HEK293 (cell line): ENCODE measurements around the gene OR2Y1.
A peak's percentile ranks its signal among the peaks of the same experiment; 100 is the strongest.
"Not testable (repeated sequence)": the region's sequence is repeated elsewhere in the genome, so short reads cannot be mapped to it uniquely, and the experiment has no call there.

Experiments
- CTCF ChIA-PET: fragments of 350-600 bp; formaldehyde crosslinking; extraction: SDS; loops from one replicate; lab custom pipeline; 2021; ENCODE audit warnings: antibody characterized with exemption; lab: Yijun Ruan, JAX
- POLR2A ChIA-PET: fragments of 300-600 bp; formaldehyde crosslinking; extraction: SDS; loops from one replicate; lab custom pipeline; 2020; ENCODE audit warnings: antibody characterized with exemption, inconsistent platforms; lab: Yijun Ruan, JAX
- H3K27ac ChIP-seq: fragments of 200-500 bp; sonication (Bioruptor generic); 2 replicates; pipeline ENCODE4 v1.5.1; 2014; ENCODE audit warnings: low read depth, low read length, control low read depth, inconsistent platforms; ENCODE audit errors: extremely low read depth
- H3K36me3 ChIP-seq, 2 experiments: fragments of 200-500 bp in 1 of 2; sonication (Bioruptor generic) in 1 of 2; 1 replicate in 1 of 2; 2 replicates in 1 of 2; pipeline ENCODE4 v1.5.1; 2014 to 2017; ENCODE audit warnings: inconsistent platforms in 2 of 2, low read length in 2 of 2; ENCODE audit not compliant: control insufficient read depth in 2 of 2, insufficient read depth in 1 of 2
- H3K4me1 ChIP-seq: fragments of 200-500 bp; sonication (Bioruptor generic); 2 replicates; pipeline ENCODE4 v1.5.1; 2014; ENCODE audit warnings: mild to moderate bottlenecking, low read length, inconsistent platforms; ENCODE audit not compliant: control insufficient read depth, insufficient read depth
- H3K4me3 ChIP-seq: 2 replicates; pipeline ENCODE4 v1.5.1; 2011; ENCODE audit warnings: low read depth, mild to moderate bottlenecking, control low read depth, low read length, moderate library complexity
- H3K9me3 ChIP-seq: fragments of 200-500 bp; sonication (Bioruptor generic); 2 replicates; pipeline ENCODE4 v1.5.1; 2014; ENCODE audit warnings: low read depth, low read length, inconsistent platforms; ENCODE audit not compliant: control insufficient read depth, insufficient read depth
- EGR2 ChIP-seq: fragments of 450-650 bp; formaldehyde crosslinking; IDR thresholded peaks from 2 replicates; pipeline ENCODE4 v1.5.1; 2016; ENCODE audit warnings: low read depth, missing biosample characterization, missing genetic modification characterization
- HOXA7 ChIP-seq: sonication (generic); formaldehyde crosslinking; IDR thresholded peaks from 2 replicates; pipeline ENCODE4 v1.8.1; 2022; ENCODE audit warnings: missing genetic modification reagents, borderline replicate concordance
- MZF1 ChIP-seq: fragments of 450-650 bp; formaldehyde crosslinking; IDR thresholded peaks from 2 replicates; pipeline ENCODE4 v1.5.1; 2017; ENCODE audit warnings: missing biosample characterization, missing genetic modification characterization, borderline replicate concordance
- ZEB2 ChIP-seq: fragments of 450-650 bp; formaldehyde crosslinking; IDR thresholded peaks from 2 replicates; pipeline ENCODE4 v1.5.1; 2016; ENCODE audit warnings: missing biosample characterization, missing genetic modification characterization
- ZFHX2 ChIP-seq: fragments of 450-650 bp; formaldehyde crosslinking; conservative IDR thresholded peaks from 2 replicates; pipeline ENCODE4 v1.5.1; 2016; ENCODE audit warnings: missing biosample characterization, missing genetic modification characterization
- ZNF138 ChIP-seq: fragments of 450-650 bp; formaldehyde crosslinking; IDR thresholded peaks from 2 replicates; pipeline ENCODE4 v1.5.1; 2016; ENCODE audit warnings: missing biosample characterization, missing genetic modification characterization, borderline replicate concordance
- ZNF202 ChIP-seq: fragments of 450-650 bp; formaldehyde crosslinking; IDR thresholded peaks from 2 replicates; pipeline ENCODE4 v1.5.1; 2016; ENCODE audit warnings: missing biosample characterization, missing genetic modification characterization, borderline replicate concordance
- ZNF223 ChIP-seq: fragments of 450-650 bp; formaldehyde crosslinking; IDR thresholded peaks from 2 replicates; pipeline ENCODE4 v1.5.1; 2016; ENCODE audit warnings: missing biosample characterization, missing genetic modification characterization
- ZNF266 ChIP-seq: fragments of 450-650 bp; formaldehyde crosslinking; IDR thresholded peaks from 2 replicates; pipeline ENCODE4 v1.5.1; 2016; ENCODE audit warnings: missing biosample characterization, missing genetic modification characterization, low read depth
- ZNF274 ChIP-seq, 2 experiments: fragments of 200-500 bp in 1 of 2; fragments of 450-650 bp in 1 of 2; sonication (Bioruptor generic) in 1 of 2; formaldehyde crosslinking in 1 of 2; IDR thresholded peaks; 2 replicates each; pipeline versions ENCODE4 v1.5.1 to v1.6.1; 2014 to 2016; ENCODE audit warnings: borderline replicate concordance in 1 of 2, inconsistent platforms in 1 of 2, low read length in 1 of 2, missing biosample characterization in 1 of 2, missing genetic modification characterization in 1 of 2
- ZNF404 ChIP-seq: fragments of 450-650 bp; formaldehyde crosslinking; IDR thresholded peaks from 2 replicates; pipeline ENCODE4 v1.5.1; 2017; ENCODE audit warnings: missing biosample characterization, missing genetic modification characterization
- ZNF529 ChIP-seq: fragments of 450-650 bp; formaldehyde crosslinking; IDR thresholded peaks from 2 replicates; pipeline ENCODE4 v1.5.1; 2017; ENCODE audit warnings: missing genetic modification characterization, missing biosample characterization; ENCODE audit not compliant: insufficient replicate concordance
- ZNF621 ChIP-seq: fragments of 450-650 bp; formaldehyde crosslinking; IDR thresholded peaks from 2 replicates; pipeline ENCODE4 v1.5.1; 2017; ENCODE audit warnings: missing biosample characterization, missing genetic modification characterization
- ZNF791 ChIP-seq: fragments of 450-650 bp; formaldehyde crosslinking; IDR thresholded peaks from 2 replicates; pipeline ENCODE4 v1.5.1; 2016; ENCODE audit warnings: missing biosample characterization, missing genetic modification characterization
- ZSCAN16 ChIP-seq: fragments of 450-650 bp; formaldehyde crosslinking; IDR thresholded peaks from 2 replicates; pipeline ENCODE4 v1.5.1; 2016; ENCODE audit warnings: missing biosample characterization, missing genetic modification characterization
- TF ChIP-seq, protein P1 (sequence below): fragments of 450-650 bp; formaldehyde crosslinking; IDR thresholded peaks from 2 replicates; pipeline ENCODE4 v1.5.1; 2016; ENCODE audit warnings: missing biosample characterization, missing genetic modification characterization

The OR2Y1 gene

DNA sequence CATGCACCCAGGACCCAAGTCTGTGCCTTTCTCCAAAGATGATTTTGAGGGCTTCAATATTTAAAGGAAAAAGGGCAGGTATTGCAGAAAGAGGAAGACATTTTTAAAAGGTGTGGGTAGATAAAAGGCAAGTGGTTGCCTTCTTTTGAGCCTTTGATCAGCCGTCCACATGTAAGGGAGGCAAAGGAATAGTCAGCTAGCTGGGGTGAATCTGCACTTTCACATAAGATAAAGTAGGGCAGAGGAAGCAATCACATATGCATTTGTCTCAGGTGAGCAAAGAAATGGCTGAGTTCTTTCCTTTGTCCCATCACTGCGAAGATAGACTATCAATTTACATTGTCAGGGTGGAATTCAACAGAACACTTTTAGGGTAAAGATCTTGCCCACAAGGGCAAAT is 42.9 kb upstream of the OR2Y1 start:
- ChIA-PET POLR2A (no interaction called here), CTCF (interaction anchor here (0.6 to 5.5 kb wide), 3 partner anchors 18 to 140 kb away, joined by 3 to 26 read pairs (median 3); no protein-coding TSS in a partner anchor)

DNA sequence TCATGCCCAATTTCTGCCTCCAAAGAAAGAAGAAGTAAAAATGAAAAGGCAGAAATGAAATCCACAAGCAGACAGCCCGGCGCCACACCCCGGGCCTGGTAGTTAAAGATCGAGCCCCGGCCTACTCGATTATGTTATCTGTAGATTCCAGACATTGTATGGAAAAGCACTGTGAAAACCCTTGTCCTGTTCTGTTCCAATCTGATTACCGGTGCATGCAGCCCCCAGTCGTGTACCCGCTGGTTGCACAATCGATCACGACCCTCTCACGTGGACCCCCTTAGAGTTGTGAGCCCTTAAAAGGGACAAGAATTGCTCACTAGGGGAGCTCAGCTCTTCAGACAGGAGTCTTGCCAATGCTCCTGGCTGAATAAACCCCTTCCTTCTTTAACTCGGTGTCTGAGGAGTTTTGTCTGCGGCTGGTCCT is 42.1 kb upstream of the OR2Y1 start:
- CTCF ChIA-PET = interaction anchor here (5.5 kb wide), 1 partner anchor 19 kb away, joined by 26 read pairs; no protein-coding TSS in a partner anchor
- H3K36me3 ChIP-seq, H3K27ac ChIP-seq, H3K4me3 ChIP-seq, POLR2A ChIA-PET, H3K9me3 ChIP-seq, H3K4me1 ChIP-seq: not testable (repeated sequence)

More for the DNA sequence above, 42.9 kb upstream of the OR2Y1 start:
- Histone ChIP-seq H3K36me3 (no peaks in the 10 kb centered on the region), H3K4me3 (no peak overlapping the region), H3K27ac (no peak overlapping the region), H3K4me1 (no peaks in the 10 kb centered on the region), H3K9me3 (no peaks in the 10 kb centered on the region)
- TF ChIP-seq ZNF274 (IDR thresholded peaks at IDR 0.05; ENCODE audit: low read length) (no peak), ZNF274 (tag by site-specific recombination; IDR thresholded peaks at IDR 0.05; ENCODE audit: borderline replicate concordance) (no peak), MZF1 (tag by site-specific recombination) (no peak), ZNF529 (tag by site-specific recombination) (no peak), ZNF404 (tag by site-specific recombination) (no peak), ZNF202 (tag by site-specific recombination) (no peak), ZNF791 (tag by site-specific recombination) (no peak), ZNF138 (no peak), ZNF223 (no peak), ZNF266 (no peak)

DNA sequence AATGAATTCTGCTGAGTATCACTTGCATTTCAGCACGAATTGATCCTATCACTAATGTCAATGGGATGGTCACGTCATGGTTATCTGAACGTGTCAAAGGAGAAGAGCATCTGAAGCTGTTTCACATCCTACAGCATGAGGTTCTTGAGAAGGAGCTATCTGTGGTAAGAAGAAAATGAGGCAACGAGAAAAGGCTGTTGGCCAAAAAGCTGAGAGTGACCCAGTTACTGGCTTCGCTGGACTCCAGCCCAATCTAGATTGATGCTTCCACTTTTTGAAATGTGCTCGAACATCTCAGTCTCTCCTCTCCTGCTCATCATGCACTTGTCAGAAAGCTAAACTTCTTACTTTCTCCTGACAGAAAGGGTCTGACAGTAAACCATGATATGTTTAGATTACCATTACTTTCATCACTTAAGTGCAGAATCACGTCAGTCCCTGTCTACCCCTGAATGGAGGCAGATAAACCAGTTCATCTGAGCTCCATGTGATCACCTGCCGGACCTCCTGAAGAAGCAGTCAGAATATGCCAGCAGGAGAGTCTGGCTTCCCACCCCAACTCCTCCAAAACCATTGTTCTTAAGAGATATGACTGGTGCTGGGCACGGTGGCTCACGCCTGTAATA is 40.2 kb upstream of the OR2Y1 start:
- no peak for TF ChIP-seq ZEB2 (tag by site-specific recombination)
- no peak for TF ChIP-seq HOXA7 (CRISPR knock-in tag)
- ChIA-PET POLR2A (no interaction called here), CTCF (interaction anchor here (0.6 to 0.8 kb wide), 3 partner anchors 8 to 332 kb away, joined by 3 read pairs; no protein-coding TSS in a partner anchor)
- H3K4me1 ChIP-seq = no peaks in the 10 kb centered on the region
- no peak overlapping the region for H3K4me3 ChIP-seq
- H3K36me3 ChIP-seq = no peaks in the 10 kb centered on the region
- no peak overlapping the region for H3K27ac ChIP-seq
- no peaks in the 10 kb centered on the region for H3K9me3 ChIP-seq

DNA sequence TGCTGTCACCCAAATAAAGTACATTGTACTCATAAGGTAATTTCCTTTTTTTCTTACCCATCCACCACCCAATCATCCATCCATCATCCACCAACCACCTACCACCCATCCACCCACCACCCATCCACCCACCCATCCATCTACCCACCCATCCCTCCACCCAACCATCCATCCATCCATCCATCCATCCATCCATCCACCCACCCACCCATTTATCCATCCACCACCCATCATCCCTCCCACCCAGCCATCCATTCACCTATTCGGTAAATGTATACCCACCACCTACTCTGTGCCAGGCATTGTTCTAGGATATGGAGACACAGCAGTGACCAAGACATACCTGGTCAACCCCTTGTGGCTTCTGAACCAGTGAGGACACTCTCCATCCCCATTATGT is 37.6 kb upstream of the OR2Y1 start:
- Histone ChIP-seq H3K4me1 (no peaks in the 10 kb centered on the region), H3K27ac (no peak overlapping the region), H3K9me3 (no peaks in the 10 kb centered on the region), H3K4me3 (no peak overlapping the region), H3K36me3 (no peaks in the 10 kb centered on the region)
- ChIA-PET CTCF (no interaction called here), POLR2A (no interaction called here)
- TF ChIP-seq ZFHX2 (tag by site-specific recombination) = peak; percentile 60
- peak; percentile 93 for TF ChIP-seq EGR2
- no peak for TF ChIP-seq ZNF621

DNA sequence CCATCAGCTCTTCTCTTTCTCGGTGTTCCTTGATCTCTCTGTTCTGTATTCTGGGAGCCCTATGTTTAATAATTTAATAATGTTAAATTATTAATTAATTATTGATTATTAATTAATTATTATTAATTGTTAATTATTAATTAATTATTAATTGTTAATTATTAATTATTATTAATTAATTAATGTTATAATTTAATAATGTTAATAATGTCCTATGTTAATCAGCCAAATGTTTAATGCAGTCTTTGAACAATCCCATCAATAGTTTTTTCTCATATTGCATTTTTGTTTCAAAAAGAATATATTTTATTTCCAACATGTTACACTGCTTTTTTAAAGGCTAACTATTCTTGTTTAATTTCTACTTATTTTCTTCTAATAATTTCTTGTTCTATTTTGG is 36.5 kb upstream of the OR2Y1 start:
- POLR2A ChIA-PET = no interaction called here
- no peaks in the 10 kb centered on the region for H3K36me3 ChIP-seq
- CTCF ChIA-PET = no interaction called here
- H3K27ac ChIP-seq = no peak overlapping the region
- H3K4me1 ChIP-seq = no peaks in the 10 kb centered on the region
- no peak for TF ChIP-seq ZSCAN16 (tag by site-specific recombination)
- TF ChIP-seq, protein P1, sequence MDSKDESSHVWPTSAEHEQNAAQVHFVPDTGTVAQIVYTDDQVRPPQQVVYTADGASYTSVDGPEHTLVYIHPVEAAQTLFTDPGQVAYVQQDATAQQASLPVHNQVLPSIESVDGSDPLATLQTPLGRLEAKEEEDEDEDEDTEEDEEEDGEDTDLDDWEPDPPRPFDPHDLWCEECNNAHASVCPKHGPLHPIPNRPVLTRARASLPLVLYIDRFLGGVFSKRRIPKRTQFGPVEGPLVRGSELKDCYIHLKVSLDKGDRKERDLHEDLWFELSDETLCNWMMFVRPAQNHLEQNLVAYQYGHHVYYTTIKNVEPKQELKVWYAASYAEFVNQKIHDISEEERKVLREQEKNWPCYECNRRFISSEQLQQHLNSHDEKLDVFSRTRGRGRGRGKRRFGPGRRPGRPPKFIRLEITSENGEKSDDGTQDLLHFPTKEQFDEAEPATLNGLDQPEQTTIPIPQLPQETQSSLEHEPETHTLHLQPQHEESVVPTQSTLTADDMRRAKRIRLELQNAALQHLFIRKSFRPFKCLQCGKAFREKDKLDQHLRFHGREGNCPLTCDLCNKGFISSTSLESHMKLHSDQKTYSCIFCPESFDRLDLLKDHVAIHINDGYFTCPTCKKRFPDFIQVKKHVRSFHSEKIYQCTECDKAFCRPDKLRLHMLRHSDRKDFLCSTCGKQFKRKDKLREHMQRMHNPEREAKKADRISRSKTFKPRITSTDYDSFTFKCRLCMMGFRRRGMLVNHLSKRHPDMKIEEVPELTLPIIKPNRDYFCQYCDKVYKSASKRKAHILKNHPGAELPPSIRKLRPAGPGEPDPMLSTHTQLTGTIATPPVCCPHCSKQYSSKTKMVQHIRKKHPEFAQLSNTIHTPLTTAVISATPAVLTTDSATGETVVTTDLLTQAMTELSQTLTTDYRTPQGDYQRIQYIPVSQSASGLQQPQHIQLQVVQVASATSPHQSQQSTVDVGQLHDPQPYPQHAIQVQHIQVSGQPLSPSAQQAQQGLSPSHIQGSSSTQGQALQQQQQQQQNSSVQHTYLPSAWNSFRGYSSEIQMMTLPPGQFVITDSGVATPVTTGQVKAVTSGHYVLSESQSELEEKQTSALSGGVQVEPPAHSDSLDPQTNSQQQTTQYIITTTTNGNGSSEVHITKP (tag by site-specific recombination) = no peak
- TF ChIP-seq, all 188 proteins: peak for 0
- H3K9me3 ChIP-seq = no peaks in the 10 kb centered on the region
- H3K4me3 ChIP-seq = no peak overlapping the region
